GM18505 (cell line): ENCODE measurements around the gene UBXN11.
A peak's percentile ranks its signal among the peaks of the same experiment; 100 is the strongest.

Experiments used
- ATAC-seq: cut with Tn5 transposase; IDR thresholded peaks from one replicate; pipeline ENCODE4 v1.9.1; 2021; ENCODE audit not compliant: unreplicated experiment
- POLR2A ChIP-seq: IDR thresholded peaks from 4 replicates; pipeline ENCODE4 v1.6.1; 2011; ENCODE audit warnings: borderline replicate concordance; ENCODE audit not compliant: insufficient read depth, insufficient read length; ENCODE audit errors: extremely low read depth

UBXN11 gene

DNA sequence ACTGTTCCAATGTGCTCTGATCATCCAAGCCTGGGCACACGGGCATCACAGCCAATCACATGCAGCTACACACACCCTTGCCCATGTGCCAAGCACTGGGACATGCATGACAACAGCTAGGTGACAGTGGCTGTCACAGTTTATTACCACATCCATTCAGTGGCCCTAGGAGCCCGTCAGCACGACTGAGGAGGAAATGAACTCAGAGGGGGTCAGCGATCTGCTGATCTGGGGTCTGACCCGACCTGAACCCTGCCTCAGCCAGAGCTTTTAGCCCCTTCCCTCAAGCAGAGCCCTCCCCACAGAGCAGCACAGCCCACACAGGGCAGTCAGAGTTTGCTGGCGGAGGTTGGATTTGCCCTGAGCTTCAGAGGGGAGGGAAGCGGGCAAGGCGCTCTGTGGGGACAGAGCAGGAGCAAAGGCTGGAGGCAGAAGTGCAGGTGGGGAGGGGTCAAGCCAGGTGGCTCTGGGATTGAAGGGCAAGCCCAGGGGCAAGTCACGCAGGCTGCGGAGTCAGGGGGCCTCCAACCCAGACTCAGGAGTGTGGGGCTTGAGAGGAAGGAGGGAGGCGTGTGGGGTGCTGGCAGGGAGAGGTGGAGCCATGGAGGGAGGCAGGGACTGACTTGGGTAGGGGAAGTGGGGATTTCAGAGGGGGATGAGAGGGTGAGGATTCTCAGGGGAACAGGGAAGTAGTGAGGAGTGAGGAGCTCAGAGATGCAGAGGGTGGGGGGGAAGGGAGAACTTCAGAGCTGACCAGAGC lies 16.1 kb downstream of the UBXN11 start:
- no peak for ATAC-seq
- no peak for TF ChIP-seq POLR2A

DNA sequence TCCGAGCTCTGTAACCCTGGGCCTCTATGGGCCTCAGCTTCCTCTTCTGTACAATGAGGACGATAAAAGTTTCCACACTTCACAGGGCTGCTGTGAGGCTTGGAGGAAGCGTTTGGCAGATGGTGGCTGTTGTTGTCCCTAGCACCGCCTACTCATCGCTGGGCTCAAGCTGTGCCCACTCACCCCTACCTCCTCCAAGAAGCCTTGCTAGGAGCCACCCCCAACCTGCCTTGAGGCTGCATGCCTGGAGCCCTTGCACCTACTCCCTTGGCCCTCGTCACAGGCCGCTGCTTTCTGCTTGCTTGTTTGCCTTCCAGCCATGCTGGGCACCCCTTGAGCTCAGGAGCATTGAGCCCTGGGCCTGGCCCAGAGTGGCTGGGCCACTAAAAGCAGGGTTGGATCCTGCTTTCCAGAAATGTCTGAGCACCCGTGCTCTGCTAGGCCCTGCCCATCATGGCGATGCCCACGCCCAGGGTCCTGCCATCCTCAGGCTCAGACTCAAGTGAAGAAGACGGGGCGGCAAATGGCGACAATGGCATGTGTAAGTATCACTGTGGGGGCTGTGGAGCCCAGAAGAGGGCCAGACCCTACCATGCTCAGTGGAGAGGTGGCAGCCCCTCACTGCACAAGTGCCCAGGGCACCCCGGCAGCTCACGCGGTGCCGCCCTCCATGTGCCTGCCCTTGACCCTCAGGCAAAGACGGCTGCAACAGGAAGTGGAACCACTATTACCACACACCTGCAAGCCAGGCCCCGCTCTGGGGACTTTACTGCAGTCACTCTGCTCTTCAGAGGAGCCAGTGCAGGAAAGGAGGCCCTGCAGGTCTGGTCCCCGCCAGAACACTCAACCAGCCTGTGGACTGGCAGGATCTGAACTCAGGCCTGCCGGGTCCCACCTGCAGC lies 17.0 kb downstream of the UBXN11 start:
- no peak for ATAC-seq
- TF ChIP-seq POLR2A = peak; percentile 67

DNA sequence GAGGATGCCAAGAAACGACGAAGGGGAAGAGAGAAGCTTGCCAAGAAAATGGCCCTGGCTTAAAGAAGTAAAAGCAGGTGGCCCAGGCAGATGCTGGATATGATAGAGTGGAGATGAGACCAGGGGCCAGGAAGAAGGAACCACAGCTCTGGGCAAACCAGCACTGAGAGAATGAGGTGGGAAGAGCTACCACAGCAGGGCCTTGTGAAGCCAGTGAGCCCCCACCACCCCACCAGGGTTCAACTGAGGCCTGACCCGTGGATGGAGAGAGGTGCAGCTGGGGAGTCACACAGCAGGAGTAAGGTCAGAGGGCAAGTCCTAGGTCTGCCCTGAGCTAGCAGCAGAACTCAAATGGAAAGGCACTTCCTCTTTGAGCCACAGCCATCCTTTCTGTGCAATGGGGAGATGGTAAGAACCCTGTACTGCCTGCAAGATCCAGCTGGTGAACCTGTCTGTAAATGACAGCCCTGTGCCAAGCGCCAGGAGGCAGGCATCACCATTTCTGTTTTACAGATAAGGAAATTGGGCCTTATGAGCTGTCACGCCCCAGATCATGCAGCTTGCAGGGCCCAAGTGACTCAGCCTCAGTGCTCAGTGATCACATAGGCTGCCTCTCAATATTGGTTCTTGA lies 18.0 kb downstream of the UBXN11 start:
- no peak for ATAC-seq
- no peak for TF ChIP-seq POLR2A

DNA sequence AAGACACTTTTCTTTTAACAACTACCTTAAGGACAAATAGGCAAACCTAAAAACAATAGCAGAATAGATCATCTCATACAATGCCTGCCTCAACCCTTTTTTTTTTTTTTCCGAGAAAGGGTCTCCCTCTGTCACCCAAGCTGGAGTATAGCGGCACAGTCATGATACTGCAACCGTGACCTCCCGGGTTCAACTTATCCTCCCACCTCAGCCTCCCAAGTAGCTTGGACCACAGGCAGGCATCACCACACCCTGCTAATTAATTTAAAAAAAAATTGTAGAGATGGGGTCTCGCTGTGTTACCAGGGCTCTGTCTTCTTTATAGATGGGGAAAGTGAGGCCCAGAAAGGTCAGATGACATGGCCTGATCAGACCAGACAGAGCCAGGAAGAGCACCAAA lies 18.6 kb downstream of the UBXN11 start:
- no peak for ATAC-seq
- TF ChIP-seq POLR2A = no peak

DNA sequence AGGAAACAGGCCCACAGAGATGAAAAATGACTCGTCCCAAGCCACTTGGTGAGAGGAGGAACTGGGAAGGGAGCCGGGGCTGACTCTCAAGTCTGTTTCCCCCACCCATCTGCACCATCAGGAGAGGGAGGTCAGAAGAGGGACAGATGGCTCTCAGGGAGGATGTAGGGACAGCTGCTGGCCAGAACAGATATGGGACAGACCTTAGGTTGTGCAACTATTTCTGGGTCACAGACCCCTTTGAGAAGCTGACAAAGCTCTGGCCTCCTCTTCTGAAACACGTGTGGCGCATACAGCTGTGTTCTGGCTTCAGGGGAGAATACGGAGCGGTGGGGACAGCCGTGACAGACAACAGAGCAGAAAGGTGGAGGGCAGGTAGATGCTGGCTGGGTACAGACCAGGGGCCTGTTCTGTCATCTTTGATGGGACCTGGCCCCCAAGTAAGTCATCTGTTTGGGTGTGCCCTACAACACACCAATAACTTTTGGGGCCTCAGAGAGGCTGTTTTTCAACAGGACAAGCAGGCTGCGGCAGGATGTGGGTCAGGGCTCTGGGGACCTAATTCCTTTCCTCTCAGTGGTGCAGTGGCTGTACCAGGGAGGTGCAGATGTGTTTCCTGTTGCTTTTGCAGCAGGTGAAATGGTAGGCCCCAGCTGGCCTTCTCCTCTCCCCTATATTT lies 19.3 kb downstream of the UBXN11 start:
- ATAC-seq = no peak
- peak; percentile 48 for TF ChIP-seq POLR2A

DNA sequence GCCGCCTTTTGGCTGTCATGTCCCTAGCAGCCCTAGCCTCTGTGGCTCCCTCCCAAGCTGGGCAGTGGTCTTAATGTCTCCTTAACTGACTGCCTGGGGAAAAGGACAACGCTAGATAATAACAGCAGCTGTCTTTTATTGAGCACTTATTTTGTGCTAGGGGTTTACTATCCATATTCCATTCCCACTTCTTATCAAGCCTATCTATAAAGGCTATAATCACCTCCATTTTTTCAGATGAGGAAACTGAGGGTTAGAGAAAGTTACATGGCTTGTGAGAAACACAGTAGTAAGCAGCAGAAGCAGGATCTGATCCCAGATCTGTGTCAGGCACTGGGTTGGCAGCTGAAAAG lies 20.4 kb downstream of the UBXN11 start:
- ATAC-seq = no peak
- TF ChIP-seq POLR2A = no peak

DNA sequence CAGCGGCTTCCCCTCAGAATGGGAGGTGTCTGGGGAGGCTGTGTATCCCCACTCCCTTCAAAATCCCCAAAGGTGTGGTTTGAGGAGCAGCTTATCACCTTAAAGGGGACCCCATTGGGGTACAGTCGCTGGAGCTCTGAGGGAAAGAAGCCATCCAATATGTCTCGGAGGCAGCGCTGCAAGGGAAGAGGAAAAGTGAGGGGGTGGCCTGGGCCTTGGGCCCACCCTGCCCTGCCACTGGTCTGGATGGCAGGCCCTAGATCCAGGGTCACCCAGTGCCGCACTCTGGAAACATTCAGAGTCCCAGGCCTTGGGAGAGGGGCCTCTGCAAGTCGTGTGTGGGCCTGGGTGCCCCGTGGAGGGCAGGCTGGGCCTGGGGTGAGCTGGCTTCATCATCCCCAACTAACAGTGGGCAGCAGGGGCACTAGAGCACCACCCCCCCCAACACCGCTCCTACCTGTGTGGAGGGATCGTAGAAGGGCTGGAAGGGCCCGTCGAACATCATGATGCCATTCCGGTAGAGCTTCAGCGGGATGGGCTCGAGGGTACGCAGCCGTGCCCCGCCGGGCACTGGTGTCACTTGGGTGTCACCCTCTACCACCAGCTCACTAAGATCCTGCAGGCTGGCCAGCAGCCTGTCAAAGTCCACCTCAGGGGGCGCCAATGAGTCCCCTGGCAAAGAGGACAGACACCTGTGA lies 20.9 kb downstream of the UBXN11 start:
- no peak for TF ChIP-seq POLR2A
- no peak for ATAC-seq

DNA sequence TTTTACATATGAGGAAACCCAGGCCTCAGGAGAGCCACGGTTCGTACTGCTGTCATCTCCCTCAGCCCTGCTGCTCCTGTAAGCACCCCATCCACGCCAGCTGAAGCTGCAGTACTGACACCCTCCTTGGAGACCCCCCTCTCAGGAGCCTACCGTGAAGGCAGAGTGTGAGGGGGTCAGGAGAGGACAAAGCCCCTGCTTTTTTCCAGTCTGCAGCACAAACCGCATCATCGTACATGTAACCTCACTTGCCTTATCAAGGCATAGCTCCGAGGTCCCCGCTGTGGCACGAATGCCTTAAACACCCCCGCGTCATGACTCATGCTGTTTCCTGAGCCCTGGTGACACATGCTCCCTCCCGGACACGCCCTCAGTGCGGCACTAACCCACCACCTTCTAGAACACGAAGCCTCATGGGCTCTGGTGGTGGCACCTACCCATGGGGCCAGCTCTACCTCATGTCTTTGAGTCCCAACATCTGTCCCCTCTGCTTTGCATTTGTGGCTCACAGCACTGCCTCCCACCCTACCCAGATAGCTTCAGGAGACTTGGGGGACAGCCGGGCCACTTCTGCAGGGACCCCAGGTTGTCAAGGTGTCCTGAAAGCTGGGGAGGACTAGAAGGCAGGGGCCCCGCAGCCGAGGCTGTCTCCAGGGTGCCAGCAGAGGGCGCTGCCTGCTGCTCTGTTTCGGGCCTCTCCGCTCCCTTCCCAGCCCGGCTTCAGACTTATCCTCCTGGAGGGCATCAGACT lies 21.7 kb downstream of the UBXN11 start:
- no peak for ATAC-seq
- TF ChIP-seq POLR2A = peak; percentile 9

DNA sequence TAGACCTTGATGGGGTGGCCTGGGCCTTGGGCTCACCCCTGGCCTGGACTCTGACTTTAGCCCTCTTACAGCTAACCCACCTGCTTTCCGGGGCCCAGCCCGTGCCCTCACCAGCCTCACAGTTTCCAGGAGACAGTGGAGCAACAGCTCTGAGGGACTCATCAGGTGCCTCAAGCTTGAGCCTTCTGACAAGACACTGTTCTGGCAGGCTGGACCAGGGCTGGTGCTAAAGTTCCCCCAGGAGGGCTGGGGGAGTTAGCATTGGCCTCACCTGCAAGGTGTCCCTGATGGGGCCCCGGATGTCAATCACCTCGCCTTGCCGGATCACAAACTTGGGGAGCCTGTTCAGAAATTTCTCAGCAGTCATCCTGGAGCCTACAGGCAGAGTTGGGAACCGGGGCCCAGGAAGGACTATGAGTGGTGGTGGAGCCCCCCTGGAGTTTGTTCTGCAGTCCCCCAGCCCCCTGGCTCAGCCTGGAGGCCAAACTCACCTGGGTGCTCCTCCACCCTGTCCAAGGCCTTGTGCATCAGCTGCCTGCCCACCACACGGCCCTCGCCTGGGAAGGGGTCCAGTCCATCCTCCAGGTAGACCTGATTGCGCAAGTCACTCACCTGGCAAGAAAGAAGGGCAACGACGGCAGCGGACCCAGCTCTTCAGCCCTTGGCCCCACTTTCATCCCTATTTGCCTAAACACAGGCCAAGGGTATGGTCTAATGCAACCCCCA lies 22.4 kb downstream of the UBXN11 start:
- no peak for TF ChIP-seq POLR2A
- ATAC-seq = no peak

DNA sequence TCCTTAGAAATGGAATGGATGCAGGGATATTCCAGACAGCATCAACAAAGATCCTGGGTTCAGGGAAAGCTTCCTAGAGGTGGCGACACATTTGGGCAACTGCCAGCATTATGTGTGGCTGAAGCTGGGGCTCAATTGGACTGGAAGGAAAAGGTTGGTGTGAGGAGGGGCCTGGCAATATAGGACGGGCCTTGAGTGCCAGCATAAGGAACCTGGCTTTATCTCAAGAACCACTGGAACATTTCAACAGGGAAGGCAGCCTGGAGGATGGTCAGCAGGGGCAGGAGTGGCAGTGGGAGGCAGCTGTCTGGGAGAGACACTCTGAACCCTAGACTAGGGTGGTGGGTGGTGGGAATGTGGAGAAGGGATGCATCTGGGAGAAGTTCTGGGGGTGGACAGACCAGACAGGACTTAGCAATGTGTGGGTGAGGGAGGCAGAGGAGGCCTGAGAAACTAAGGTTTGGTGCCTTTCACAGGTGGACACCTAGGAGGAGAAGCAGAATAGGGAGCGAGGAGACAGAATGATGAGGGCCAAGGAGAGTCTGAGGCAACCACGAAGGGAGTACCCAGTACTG lies 23.1 kb downstream of the UBXN11 start:
- TF ChIP-seq POLR2A = no peak
- no peak for ATAC-seq

DNA sequence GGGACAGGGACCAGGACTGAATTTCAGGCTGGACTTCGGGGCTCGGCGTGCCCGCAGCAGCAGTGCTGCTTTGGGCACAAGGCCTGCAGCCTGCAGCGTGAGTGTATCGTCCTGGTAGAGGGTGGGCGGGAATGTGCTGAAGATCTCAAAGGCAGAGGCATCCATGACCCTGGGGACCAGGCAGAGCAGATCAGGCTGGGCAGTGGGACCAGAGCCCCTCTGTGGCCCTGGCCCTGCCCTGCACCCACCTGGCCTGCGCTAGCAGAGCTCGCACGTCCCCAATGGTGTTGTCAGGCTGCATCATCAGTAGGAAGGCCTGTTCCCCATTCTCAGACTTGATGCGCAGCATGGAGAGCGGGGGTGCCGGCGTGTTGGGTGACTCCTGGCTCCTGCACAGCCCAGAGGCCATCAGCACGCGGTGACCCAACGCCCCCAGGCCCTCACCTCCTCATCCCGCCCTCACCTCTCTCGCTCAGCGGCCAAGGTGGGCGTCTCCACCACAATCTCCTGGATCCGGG lies 24.0 kb downstream of the UBXN11 start:
- TF ChIP-seq POLR2A = no peak
- ATAC-seq = no peak

DNA sequence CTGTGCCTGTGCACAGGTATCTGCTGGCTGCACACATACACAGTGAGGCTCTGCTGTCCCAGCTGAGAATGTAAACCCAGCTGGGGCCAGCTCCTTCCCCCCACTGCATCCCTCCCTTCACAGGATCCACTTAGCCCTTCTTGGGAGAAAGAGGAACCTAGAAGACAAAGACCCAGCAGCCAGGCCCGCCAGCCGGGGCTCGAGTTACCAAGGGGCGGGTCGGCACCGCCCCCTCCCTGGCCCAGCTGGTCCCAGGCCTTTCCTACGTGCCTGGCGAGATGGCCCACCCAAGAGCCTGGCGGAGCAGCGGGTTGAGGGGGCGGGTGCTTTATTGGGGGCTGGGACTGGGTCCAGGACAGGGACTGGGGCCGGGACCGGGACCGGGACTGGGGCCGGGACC lies 24.5 kb downstream of the UBXN11 start:
- TF ChIP-seq POLR2A = no peak
- ATAC-seq = no peak
